HuH-7 (cell line): ENCODE measurements around the gene HDAC4.
"Not testable (repeated sequence)": the region's sequence is repeated elsewhere in the genome, so short reads cannot be mapped to it uniquely, and the experiment has no call there.

Experiments used
- DNase-seq: peaks from one replicate; pipeline ENCODE4 v3.0.0; 2011; ENCODE audit warnings: low spot score

Gene HDAC4

GRCh38 chr2:239186516-239187357 is 214.1 kb downstream of the HDAC4 start:
- no peak for DNase-seq

GRCh38 chr2:239184968-239185903 is 215.6 kb downstream of the HDAC4 start:
- no peak for DNase-seq

DNA sequence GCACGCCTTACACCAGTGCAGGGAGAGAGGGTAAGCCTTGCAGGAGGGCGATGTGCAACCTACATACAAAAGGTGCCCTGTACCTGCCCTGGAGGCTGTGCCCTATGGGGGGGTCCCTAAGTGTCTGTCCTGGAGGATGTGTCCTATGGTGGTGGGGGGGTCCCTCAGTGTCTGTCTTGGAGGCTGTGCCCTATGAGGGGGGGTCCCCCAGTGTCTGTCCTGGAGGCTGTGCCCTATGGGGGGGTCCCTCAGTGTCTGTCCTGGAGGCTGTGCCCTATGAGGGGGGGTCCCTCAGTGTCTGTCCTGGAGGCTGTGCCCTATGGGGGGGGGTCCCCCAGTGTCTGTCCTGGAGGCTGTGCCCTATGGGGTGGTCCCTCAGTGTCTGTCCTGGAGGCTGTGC is 216.6 kb downstream of the HDAC4 start:
- DNase-seq = no peak

DNA sequence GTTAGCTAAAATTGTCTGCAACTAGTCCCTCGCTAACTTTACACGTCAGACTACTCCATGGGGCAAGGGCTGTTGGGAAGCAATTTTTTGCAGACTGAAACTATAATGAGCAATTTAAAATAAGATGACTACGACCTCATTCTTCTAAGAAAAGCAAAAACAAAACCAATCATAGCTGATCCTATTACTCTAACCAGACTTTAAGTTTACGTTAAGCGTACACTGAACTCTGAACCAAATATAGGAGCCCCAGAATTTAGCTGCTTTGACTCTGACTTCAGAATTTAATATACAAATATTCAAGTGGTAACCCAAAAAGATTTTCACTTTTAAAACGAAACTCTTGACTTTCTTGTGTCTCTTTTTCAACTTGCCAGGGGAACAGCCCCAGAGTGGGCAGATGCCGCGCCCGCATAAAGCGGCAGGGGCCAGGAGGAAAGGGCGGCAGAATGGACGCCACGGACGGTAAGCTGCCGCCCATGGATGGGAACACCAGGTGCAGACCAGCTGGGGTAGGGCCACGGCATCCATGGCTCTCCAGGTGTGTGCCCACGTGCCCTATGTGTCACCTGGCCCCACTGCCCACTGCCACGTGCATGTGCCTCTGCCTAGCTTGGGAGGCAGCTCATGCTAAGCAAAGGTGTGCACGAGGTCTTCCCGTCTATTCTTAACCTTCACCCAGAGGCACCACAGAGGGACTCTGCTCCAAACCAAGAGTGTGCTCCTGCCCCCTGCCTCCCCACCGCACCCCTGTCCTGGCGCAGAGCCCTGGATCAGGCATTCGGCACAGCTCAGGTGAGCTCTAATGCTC is 217.6 kb downstream of the HDAC4 start:
- no peak for DNase-seq

DNA sequence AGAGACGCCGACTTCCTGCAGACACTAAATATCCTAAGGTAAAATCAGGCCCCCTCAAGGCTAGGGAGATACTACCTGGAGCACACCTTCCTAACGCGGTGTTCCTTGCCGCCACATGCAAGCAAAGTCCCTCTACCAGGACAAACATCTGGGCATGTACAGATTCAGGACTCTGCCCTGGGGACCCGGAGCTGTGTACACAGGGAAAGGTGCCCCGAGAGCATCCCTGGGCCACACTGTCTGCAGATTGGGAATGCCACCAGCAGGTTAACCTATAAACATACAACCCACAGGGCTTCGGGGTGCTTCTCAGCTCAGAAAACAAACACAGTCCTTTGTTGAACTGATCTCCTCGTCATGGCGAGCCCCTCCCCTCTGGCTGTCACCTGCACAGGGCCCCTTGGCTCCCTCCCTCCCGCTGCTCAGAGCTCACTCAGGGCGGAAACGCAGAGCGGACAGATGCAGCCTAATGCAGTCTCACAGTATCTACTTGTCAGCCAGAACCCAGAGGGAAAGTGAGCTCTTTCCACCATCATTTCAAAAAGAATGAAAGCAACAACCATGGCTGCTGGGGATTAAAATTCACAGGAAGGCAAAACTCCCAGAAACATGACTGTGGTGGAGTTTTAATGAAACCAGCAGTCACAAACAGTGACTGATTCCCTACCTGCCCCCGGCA is 218.8 kb downstream of the HDAC4 start:
- no peak for DNase-seq

- no peak for DNase-seq
Observed at GRCh38 chr2:239181074-239181902, 219.5 kb downstream of the HDAC4 start.

DNA sequence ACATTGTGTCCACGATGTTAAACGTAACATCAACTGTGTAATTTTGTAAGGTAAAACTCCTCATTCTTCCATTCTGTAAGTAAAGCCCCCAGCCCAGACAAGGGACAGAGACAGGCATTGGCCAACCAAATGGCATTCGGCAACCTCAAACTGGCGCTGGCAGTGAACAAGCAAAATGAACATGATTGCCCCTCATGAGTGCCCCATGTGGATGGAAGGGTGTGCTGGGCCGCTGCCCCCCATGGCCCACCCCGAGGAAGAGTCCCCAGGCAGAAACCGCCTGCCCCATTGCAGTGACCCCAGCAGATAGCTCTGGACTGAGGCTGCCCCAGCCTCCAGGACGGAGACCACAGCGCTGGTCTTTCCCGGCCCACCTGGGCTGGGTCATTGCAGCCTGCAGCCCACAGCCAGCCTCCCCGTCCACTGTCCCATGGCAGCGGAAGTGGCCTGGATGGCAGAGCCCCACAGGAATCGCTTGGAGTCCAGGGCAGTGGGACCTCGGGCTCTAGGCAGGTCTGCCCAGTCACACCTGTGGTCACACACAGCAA is 220.2 kb downstream of the HDAC4 start:
- no peak for DNase-seq

- no peak for DNase-seq
Observed at GRCh38 chr2:239179851-239180371, 220.9 kb downstream of the HDAC4 start.

- DNase-seq = no peak
Observed at GRCh38 chr2:239178954-239179353, 221.9 kb downstream of the HDAC4 start.

DNA sequence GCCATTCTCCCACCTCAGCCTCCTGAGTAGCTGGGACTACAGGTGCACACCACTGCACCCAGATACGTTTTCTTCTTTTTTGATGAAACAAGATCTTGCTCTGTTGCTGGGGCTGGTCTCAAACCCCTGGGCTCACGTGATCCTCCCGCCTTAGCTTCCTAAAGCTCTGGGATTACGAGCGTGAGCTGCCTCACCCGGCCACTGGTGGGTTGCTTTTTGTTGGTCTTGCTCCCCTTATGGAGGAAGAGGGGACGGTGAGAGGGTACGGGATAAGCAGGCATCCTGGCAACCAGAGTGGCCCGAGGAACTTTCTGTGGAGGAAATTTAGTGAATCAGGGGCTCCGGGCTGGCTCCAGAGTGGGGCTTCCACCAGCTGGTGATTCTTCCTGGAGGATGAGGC is 222.3 kb downstream of the HDAC4 start:
- no peak for DNase-seq

- DNase-seq = no peak
Observed at GRCh38 chr2:239177908-239178307, 222.9 kb downstream of the HDAC4 start.

DNA sequence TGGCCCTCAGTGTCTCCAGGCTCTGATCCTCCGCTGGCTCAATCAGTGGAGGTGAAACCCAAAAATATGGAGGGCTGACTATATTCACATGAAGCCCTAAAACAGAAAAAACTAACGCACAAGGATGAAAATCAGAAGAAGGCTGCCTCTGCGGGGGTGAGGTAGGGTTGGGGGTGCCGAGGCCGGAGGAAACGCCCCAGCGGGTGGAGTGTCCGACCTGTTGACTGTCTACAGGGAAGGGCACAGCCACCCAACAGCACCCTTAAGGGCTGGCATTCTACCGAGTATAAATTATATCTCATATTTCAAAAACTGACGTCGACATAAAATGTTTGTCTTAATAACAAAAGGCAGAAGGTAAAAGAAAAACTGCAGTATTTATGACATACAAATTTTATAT is 223.5 kb downstream of the HDAC4 start:
- DNase-seq = no peak

DNA sequence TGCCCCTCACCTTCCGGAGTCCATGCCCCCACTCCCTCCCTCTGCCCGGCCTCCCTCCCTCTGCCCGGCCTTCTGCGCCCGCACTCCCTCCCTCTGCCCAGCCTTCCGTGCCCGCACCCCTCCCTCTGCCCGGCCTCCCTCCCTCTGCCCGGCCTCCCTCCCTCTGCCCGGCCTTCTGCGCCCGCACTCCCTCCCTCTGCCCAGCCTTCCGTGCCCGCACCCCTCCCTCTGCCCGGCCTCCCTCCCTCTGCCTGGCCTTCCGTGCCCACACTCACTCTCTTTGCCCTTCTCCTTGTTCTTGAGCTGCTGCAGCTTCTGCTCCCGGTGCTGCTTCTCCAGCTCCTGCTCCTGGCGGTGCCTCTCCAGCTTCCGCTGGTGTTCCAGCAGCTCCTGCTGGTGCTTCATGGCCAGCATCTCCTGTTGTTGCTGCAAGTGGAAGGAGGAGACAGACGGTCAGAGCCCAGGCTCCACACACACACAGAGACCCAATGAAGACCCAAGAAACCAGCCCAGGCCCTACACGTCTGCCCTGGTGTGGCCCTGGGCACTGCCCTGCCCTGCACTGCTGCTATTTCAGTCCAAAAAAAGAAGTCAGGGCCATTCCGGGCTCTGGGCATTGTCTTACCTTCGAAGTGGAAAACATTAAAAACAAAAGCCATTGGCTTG is 224.5 kb downstream of the HDAC4 start:
- not testable (repeated sequence) for DNase-seq

- no peak for DNase-seq
Observed at GRCh38 chr2:239175181-239175580, 225.6 kb downstream of the HDAC4 start.

DNA sequence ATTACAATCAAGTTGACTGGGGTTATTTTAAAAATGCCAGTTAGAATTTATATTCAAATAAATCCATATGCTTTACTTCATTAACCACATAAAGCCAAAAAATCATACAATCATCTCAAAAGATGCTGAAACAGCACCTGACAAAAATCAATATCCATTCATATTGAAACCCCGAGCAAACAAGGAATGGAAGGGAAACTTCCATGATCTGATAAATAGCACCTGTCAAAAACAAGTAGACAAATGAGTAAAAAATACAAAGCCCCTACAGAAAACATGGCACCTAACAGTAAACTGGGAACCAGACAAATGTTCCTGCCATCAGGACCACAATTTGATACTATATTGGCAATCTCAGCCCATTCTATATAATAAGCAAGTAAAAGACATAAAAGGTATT is 227.5 kb downstream of the HDAC4 start:
- no peak for DNase-seq

DNA sequence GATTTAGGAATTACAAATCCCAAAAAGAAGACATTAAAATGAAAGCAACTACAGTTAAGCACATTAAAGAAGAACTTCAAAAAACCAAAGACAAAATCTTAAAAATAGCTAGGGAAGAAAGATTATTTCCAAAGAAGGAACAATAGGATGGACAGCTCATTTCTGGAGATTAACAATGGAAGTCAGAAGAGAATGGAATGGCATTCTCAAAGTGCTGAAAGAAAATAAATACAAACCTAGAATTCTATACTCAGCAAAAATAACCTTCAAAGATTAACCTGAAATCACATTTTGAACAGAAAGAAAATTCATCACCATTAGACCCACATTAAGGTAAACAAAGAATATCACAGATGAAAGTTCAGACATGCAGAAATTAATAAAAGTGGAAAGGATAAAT is 229.2 kb downstream of the HDAC4 start:
- DNase-seq = no peak

GRCh38 chr2:239169311-239170048 is 231.3 kb downstream of the HDAC4 start:
- DNase-seq = no peak

DNA sequence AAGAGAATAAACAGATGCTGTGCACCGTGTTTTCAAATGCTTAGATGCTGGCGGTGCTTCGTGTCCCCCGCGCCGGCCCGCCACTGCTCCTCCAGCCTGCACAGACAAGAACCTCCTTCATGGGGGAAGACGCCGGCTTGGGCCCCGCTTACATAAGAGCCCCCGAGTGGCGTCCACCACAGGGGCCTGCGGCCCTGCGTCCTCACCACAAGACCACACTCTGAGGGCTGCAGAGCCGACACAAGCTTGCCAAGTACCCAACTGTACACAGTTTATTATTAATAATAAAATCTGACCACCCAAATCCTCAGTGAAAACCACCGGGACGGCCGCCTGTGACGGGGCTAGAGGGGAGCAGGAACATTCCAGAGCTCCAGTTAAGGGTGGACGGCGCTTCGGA is 232.2 kb downstream of the HDAC4 start:
- DNase-seq = no peak
